ENCODE measurements around the gene HSPA12B.

The HSPA12B gene

GRCh38 chr20:3777381-3777715 lies 44.9 kb downstream of the HSPA12B start:
- peak overlapping the region; percentile 80 for H3K4me3 ChIP-seq (ENCODE audit: low read length)
- H4K20me1 ChIP-seq (ENCODE audit: control insufficient read depth, insufficient read depth, low read depth, low read length), result no peaks in the 10 kb centered on the region; the same call in 1 of the 2 replicates
- H3K9me2 ChIP-seq (replicated peaks; ENCODE audit: control insufficient read depth, low read length), result no peaks in the 10 kb centered on the region
- peaks cover 3% of the 10 kb centered on the region; the same call in 1 of the 2 replicates for H3F3A ChIP-seq (ENCODE audit: control insufficient read depth, insufficient read depth)
- H3K79me2 ChIP-seq (ENCODE audit: control insufficient read depth, low read length), result no peaks in the 10 kb centered on the region
- no peak for TF ChIP-seq EZH2phosphoT487 (IDR thresholded peaks at IDR 0.05; ENCODE audit: borderline replicate concordance, low read length)
- TF ChIP-seq, protein P1, sequence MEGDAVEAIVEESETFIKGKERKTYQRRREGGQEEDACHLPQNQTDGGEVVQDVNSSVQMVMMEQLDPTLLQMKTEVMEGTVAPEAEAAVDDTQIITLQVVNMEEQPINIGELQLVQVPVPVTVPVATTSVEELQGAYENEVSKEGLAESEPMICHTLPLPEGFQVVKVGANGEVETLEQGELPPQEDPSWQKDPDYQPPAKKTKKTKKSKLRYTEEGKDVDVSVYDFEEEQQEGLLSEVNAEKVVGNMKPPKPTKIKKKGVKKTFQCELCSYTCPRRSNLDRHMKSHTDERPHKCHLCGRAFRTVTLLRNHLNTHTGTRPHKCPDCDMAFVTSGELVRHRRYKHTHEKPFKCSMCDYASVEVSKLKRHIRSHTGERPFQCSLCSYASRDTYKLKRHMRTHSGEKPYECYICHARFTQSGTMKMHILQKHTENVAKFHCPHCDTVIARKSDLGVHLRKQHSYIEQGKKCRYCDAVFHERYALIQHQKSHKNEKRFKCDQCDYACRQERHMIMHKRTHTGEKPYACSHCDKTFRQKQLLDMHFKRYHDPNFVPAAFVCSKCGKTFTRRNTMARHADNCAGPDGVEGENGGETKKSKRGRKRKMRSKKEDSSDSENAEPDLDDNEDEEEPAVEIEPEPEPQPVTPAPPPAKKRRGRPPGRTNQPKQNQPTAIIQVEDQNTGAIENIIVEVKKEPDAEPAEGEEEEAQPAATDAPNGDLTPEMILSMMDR (IDR thresholded peaks at IDR 0.05; ENCODE audit: low read depth, low read length, poor library complexity, severe bottlenecking), result no peak
- no peaks in the 10 kb centered on the region for H3K36me3 ChIP-seq (ENCODE audit: control insufficient read depth, low read length)
- peak overlapping the region; percentile 92 for H3K4me2 ChIP-seq (ENCODE audit: low read length)
- H3K27me3 ChIP-seq (ENCODE audit: control insufficient read depth, low read length), result peaks cover 24% of the 10 kb centered on the region
- H3K9me3 ChIP-seq (ENCODE audit: control insufficient read depth, insufficient read depth, low read length), result no peaks in the 10 kb centered on the region
- H3K4me1 ChIP-seq (ENCODE audit: control insufficient read depth, low read length), result peaks cover 43% of the 10 kb centered on the region
- no peak overlapping the region for H3K27ac ChIP-seq (ENCODE audit: low read depth, low read length)

GRCh38 chr20:3777716-3778629 lies 45.5 kb downstream of the HSPA12B start:
- no peaks in the 10 kb centered on the region; the same call in 1 of the 2 replicates for H3K79me2 ChIP-seq (ENCODE audit: control insufficient read depth, low read length)
- H3K9me3 ChIP-seq (ENCODE audit: control insufficient read depth, insufficient read depth, low read length), result no peaks in the 10 kb centered on the region
- H3K4me2 ChIP-seq (ENCODE audit: low read length), result peak overlapping the region; percentile 92
- peak; percentile 42; the same call in 1 of the 2 replicates for TF ChIP-seq EZH2phosphoT487 (IDR thresholded peaks at IDR 0.05; ENCODE audit: borderline replicate concordance, low read length)
- TF ChIP-seq, protein P1 (IDR thresholded peaks at IDR 0.05; ENCODE audit: low read depth, low read length, poor library complexity, severe bottlenecking), result no peak
- peaks cover 43% of the 10 kb centered on the region for H3K4me1 ChIP-seq (ENCODE audit: control insufficient read depth, low read length)
- H3K27me3 ChIP-seq (ENCODE audit: control insufficient read depth, low read length), result peaks cover 24% of the 10 kb centered on the region
- H3K4me3 ChIP-seq (ENCODE audit: low read length), result peak overlapping the region; percentile 80
- no peaks in the 10 kb centered on the region; the same call in 1 of the 2 replicates for H4K20me1 ChIP-seq (ENCODE audit: control insufficient read depth, insufficient read depth, low read depth, low read length)
- no peaks in the 10 kb centered on the region for H3K9me2 ChIP-seq (replicated peaks; ENCODE audit: control insufficient read depth, low read length)
- no peaks in the 10 kb centered on the region for H3K36me3 ChIP-seq (ENCODE audit: control insufficient read depth, low read length)
- H3K27ac ChIP-seq (ENCODE audit: low read depth, low read length), result no peak overlapping the region
- peaks cover 7% of the 10 kb centered on the region; the same call in 1 of the 2 replicates for H3F3A ChIP-seq (ENCODE audit: control insufficient read depth, insufficient read depth)

DNA sequence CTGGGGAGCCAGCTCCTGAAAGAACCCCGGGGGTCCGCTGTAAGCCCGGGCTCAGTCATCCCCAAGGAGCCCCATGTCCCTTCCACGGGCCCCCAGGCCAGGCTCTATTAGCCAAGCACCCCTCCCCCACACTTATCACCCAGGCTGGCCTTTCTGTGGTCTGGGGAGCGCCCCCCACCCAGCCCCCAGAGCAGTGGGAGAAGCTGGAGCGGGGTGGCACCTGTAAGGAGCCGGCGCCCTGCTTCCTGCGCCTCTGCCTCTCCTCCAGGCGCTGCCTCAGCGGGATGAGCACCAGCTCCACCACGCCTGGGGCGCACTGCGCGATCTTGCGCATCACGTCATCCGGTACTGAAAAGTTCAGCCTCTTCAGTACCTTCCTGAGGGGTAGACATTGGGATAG lies 46.5 kb downstream of the HSPA12B start:
- H3K4me3 ChIP-seq (ENCODE audit: low read length), result no peak overlapping the region
- H3K79me2 ChIP-seq (ENCODE audit: control insufficient read depth, low read length), result peaks cover 8% of the 10 kb centered on the region
- peaks cover 7% of the 10 kb centered on the region; the same call in 1 of the 2 replicates for H3K36me3 ChIP-seq (ENCODE audit: control insufficient read depth, low read length)
- H3K4me1 ChIP-seq (ENCODE audit: control insufficient read depth, low read length), result peaks cover 43% of the 10 kb centered on the region
- H3F3A ChIP-seq (ENCODE audit: control insufficient read depth, insufficient read depth), result peaks cover 7% of the 10 kb centered on the region; the same call in 1 of the 2 replicates
- H4K20me1 ChIP-seq (ENCODE audit: control insufficient read depth, insufficient read depth, low read depth, low read length), result no peaks in the 10 kb centered on the region; the same call in 1 of the 2 replicates
- H3K4me2 ChIP-seq (ENCODE audit: low read length), result peak overlapping the region; percentile 92
- no peaks in the 10 kb centered on the region for H3K9me2 ChIP-seq (replicated peaks; ENCODE audit: control insufficient read depth, low read length)
- TF ChIP-seq, protein P1 (IDR thresholded peaks at IDR 0.05; ENCODE audit: low read depth, low read length, poor library complexity, severe bottlenecking), result no peak
- no peak for TF ChIP-seq EZH2phosphoT487 (IDR thresholded peaks at IDR 0.05; ENCODE audit: borderline replicate concordance, low read length)
- no peaks in the 10 kb centered on the region for H3K9me3 ChIP-seq (ENCODE audit: control insufficient read depth, insufficient read depth, low read length)
- H3K27ac ChIP-seq (ENCODE audit: low read depth, low read length), result no peak overlapping the region
- peaks cover 24% of the 10 kb centered on the region for H3K27me3 ChIP-seq (ENCODE audit: control insufficient read depth, low read length)
